Adipocyte (in vitro differentiated cells): ENCODE results near the gene TAS2R8.
"Not testable (repeated sequence)": the region's sequence is repeated elsewhere in the genome, so short reads cannot be mapped to it uniquely, and the experiment has no call there.

Experiments
- DNase-seq: peaks from one replicate; pipeline ENCODE4 v3.0.0-alpha.2; 2015; ENCODE audit warnings: low read depth
- H3K27me3 ChIP-seq: replicated peaks from 2 replicates; pipeline ENCODE4 v1.7.0; 2013; ENCODE audit warnings: mild to moderate bottlenecking, low read length, moderate library complexity; ENCODE audit not compliant: control insufficient read depth, insufficient read depth
- H3K36me3 ChIP-seq: 2 replicates; pipeline ENCODE4 v1.7.0; 2013; ENCODE audit warnings: low read length, mild to moderate bottlenecking, moderate library complexity; ENCODE audit not compliant: control insufficient read depth, insufficient read depth, severe bottlenecking
- H3K4me1 ChIP-seq: 2 replicates; pipeline ENCODE4 v1.7.0; 2013; ENCODE audit warnings: mild to moderate bottlenecking, low read length, moderate library complexity; ENCODE audit not compliant: control insufficient read depth, insufficient read depth
- H3K4me3 ChIP-seq: 2 replicates; pipeline ENCODE4 v1.7.0; 2013; ENCODE audit warnings: mild to moderate bottlenecking, low read length, moderate library complexity
- H3K9ac ChIP-seq: 2 replicates; pipeline ENCODE4 v1.7.0; 2013; ENCODE audit warnings: mild to moderate bottlenecking, low read length, moderate library complexity
- H3K9me3 ChIP-seq: 2 replicates; pipeline ENCODE4 v1.7.0; 2013; ENCODE audit warnings: mild to moderate bottlenecking, low read length, moderate library complexity; ENCODE audit not compliant: control insufficient read depth

TAS2R8 gene

DNA sequence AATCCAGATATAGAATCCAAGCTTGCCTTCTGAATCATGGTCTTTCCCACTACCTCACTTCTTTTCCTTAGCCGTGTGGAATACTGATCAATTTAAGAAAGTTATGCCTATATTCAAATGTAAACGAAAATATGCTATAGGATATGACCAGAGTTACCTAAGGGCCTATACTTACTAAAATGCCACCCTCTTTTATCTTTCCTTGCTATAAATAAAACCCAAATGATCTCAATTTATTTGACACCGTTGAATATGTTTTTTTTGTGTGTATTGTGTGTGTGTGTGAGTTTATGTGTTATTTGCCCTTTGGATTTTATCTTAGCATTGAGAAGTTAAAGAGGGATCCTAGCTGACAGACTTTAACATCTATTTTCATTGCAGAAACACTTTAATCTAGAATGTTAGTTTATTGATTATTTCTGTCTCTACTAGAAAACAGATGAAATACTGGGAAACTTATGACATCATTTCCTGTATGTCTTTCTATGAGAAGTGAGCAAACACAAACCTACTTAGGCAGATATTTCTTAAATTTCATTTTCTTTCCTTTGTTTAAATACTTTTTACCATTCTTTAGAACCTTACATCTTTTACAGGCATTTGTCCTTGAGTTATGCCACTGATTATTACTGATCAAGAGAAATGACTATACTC lies 4.9 kb upstream of the TAS2R8 start:
- Histone ChIP-seq H3K9me3 (no peaks in the 10 kb centered on the region), H3K27me3 (no peaks in the 10 kb centered on the region), H3K4me1 (no peaks in the 10 kb centered on the region), H3K9ac (no peak overlapping the region), H3K36me3 (no peaks in the 10 kb centered on the region), H3K4me3 (no peak overlapping the region)
- DNase-seq: no peak

DNA sequence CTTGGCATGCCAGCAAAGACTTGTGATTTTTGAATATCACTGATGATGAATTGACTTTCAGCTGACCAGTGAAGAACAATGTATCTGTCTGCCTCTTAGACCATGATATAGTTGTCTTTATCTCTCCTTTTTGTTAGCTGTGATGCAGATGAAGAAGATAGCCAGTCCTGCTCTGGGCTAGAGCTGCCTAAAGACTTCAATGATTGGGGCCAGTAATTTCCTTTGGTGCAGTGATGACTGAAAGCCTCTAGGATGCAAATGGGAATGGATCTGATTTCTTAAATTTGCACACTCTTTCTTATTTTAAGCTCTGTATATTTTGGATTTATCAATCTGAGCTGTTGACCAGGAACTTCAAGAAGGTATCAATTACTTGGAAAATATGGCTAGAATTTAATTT lies 3.0 kb upstream of the TAS2R8 start, which contains the start of gene TAS2R9:
Gene TAS2R9 (minus strand): TSS at position 101 of the 400 bp plus-strand sequence. CDS start 93 bp downstream, at position 8.
- DNase-seq: no peak
- no peaks in the 10 kb centered on the region for H3K9me3 ChIP-seq
- no peaks in the 10 kb centered on the region for H3K4me1 ChIP-seq
- no peaks in the 10 kb centered on the region for H3K36me3 ChIP-seq
- H3K27me3 ChIP-seq: no peaks in the 10 kb centered on the region
- no peak within 1 kb of the TSS for H3K9ac ChIP-seq
- no peak within 1 kb of the TSS for H3K4me3 ChIP-seq

DNA sequence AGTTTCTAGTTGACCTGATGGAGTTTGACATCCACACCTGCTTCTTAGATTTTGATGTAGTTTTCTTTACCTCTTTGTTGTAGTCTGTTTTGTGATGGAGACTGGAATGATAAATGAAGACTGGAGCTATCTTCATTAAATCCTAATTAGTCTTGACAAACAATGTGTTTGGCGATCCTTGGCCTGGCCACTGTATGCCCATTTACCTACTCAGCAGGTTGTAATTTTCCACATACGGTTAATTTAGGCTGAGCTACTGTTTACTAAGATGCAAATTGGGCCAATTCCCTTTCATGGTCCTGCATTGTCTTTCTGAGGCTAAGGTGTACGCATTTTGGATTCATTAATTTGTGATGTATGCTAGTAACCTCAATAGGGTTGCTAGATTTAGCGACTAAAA lies 4.5 kb downstream of the TAS2R8 start, which contains the start of gene TAS2R7:
Gene TAS2R7 (minus strand): TSS at position 41 of the 400 bp plus-strand sequence. CDS start 57 bp downstream, outside the sequence.
- no peak within 1 kb of the TSS for H3K9ac ChIP-seq
- H3K27me3 ChIP-seq: peaks cover 9% of the 10 kb centered on the region
- DNase-seq: no peak
- no peaks in the 10 kb centered on the region for H3K4me1 ChIP-seq
- no peak within 1 kb of the TSS for H3K4me3 ChIP-seq
- no peaks in the 10 kb centered on the region for H3K9me3 ChIP-seq
- H3K36me3 ChIP-seq: no peaks in the 10 kb centered on the region

DNA sequence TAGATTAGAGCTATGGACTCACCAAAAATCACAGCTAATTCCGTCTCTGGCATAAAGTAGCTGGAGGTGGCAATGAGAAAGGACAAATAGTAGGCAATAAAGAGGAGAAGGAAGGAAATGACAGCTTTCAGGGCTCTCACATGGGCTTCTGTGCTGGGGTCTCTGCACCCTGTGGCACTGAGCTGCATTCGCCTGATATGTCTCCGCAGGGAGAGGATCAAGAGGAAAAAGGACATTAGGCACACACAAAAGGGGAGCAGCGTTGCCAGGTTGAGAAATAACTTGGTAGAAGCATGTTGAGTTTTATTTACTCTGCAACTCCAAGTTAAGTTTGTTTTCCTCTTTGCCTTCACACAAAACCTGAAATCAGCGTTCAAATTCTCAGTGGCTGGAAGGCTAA lies 5.3 kb downstream of the TAS2R8 start:
- Histone ChIP-seq H3K4me1 (no peaks in the 10 kb centered on the region), H3K9me3 (no peaks in the 10 kb centered on the region), H3K4me3 (no peak overlapping the region), H3K36me3 (no peaks in the 10 kb centered on the region), H3K27me3 (peaks cover 9% of the 10 kb centered on the region), H3K9ac (no peak overlapping the region)
- DNase-seq: no peak

DNA sequence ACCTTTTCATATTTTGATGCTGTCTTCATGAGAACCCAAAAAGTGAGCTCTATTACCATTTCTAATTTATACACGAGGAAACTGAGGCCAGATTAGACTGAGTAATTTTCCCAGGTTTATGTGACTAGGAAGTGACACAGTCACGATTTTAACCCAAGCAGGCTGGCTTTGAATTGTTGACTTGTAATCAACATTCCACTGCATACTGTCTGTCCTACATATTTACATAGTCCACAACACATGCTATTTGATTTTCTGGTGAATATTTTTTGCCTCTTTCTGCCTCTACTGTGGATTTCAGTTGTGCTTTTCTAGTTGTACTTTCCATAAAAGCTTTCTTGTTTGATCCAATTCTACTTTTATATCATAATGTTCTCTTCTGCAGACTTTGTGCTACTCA lies 12.9 kb downstream of the TAS2R8 start:
- no peak overlapping the region for H3K9ac ChIP-seq
- DNase-seq: no peak
- H3K9me3 ChIP-seq: no peaks in the 10 kb centered on the region
- H3K27me3 ChIP-seq: no peaks in the 10 kb centered on the region
- H3K4me3 ChIP-seq: no peak overlapping the region
- H3K4me1 ChIP-seq: no peaks in the 10 kb centered on the region
- H3K36me3 ChIP-seq: no peaks in the 10 kb centered on the region

DNA sequence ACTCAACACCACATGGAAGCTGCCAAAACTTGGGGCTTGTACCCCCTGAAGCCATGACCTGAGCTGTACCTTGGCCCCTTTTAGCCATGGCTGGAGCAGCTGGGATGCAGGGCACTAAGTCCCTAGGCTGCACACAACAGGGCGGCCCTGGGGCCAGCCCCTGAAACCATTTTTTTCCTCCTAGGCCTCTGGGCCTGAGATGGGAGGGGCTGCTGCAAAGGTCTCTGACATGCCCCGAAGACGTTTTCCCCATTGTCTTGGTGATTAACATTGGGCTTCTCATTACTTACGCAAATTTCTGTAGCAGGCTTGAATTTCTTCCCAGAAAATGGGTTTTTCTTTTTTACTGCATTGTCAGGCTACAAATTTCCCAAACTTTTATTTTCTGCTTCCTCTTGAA lies 15.3 kb downstream of the TAS2R8 start:
- not testable (repeated sequence) for H3K9me3 ChIP-seq, H3K4me1 ChIP-seq, H3K27me3 ChIP-seq, H3K4me3 ChIP-seq, H3K36me3 ChIP-seq, DNase-seq, H3K9ac ChIP-seq

DNA sequence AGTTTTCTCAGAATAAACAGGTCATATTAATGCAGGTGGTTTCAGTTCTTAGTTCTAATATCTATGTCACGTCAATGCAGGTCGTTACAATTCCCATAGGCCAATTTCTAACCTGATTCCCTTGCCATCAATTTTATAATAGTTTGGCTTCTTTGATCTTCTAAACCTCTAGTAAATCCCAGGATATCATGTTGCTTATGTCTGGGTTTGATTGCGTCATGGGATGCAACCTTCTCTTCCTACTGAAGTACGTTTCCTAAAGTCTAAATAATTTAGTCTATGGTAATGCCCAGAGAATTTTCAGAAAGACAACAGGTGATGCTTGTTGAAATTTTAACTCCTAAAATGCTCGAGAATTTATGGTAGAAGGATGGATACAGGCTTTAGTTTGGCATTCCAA lies 23.8 kb downstream of the TAS2R8 start:
- no peaks in the 10 kb centered on the region for H3K4me1 ChIP-seq
- peak; percentile 15 for DNase-seq
- no peak overlapping the region for H3K9ac ChIP-seq
- H3K4me3 ChIP-seq: no peak overlapping the region
- H3K27me3 ChIP-seq: no peaks in the 10 kb centered on the region
- H3K36me3 ChIP-seq: no peaks in the 10 kb centered on the region
- no peaks in the 10 kb centered on the region for H3K9me3 ChIP-seq

DNA sequence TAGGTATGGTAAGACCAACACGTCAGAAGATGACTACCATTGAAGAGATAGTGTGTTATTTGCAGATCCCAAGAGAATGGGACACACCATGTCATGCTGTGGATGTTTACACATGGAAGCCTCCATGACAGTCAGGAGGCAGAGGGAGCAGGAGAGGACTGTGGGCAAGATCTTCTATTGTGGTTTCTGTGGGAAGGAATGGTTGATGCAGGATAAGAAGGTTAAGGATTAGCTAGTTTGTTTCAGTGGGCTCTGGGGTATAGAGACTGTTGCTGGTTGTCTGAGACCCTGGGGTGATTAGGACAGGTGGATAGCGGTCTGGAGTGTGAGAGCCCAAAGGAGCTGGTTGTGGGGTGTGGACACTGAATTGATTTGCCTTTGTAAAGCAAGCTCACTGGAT lies 28.0 kb downstream of the TAS2R8 start:
- Histone ChIP-seq H3K27me3 (no peaks in the 10 kb centered on the region), H3K4me3 (no peak overlapping the region), H3K9me3 (no peaks in the 10 kb centered on the region), H3K36me3 (no peaks in the 10 kb centered on the region), H3K4me1 (no peaks in the 10 kb centered on the region), H3K9ac (no peak overlapping the region)
- DNase-seq: no peak

DNA sequence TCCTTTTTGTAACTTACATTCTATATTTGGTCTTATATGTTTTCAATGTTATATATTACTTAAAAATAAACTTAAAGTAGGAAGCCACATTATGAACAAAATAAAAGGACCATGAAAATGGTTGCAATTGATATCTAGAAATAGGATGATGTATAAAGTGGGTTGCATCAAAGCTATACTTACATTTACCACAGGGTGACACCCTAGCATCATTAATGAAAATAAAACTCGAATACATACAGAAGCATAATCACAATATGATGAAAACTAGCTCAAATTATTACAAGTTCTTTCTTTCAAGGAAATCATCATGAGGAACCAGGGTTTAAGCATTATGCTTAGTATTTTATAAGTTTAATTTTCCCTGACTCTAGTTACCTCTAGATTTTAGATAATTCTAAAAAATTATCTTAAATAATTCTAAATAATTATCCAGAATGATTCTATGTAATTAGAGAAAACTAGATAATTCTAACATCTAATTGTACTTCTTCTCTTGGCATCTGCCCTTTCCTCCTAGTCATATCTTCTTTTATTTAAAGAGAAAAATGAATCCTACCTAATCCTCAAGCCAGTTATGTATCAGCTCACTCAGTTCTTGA lies 35.9 kb downstream of the TAS2R8 start:
- DNase-seq: peak; percentile 77
- Histone ChIP-seq H3K9ac (no peak overlapping the region), H3K27me3 (peaks cover 45% of the 10 kb centered on the region), H3K36me3 (no peaks in the 10 kb centered on the region), H3K4me1 (no peaks in the 10 kb centered on the region), H3K4me3 (no peak overlapping the region), H3K9me3 (no peaks in the 10 kb centered on the region)

DNA sequence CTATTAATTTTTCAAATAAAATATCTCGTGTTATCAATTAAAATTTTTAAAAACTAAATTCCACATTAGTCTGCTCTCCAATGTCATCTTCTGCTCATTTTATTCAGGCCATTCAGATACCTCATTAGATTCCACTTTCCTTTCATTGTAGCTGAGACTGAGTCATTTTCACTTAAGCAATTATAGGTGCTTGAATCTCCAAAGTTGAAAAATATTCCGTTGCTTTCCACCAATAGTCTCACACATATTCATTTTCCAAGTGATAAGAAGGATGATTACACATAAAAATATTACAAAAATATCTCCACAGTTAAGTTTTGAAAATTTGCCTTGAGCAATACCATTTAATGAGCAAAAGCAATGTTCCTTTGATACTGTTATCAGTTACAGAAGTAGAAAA lies 47.4 kb downstream of the TAS2R8 start:
- Histone ChIP-seq H3K9me3 (peaks cover 30% of the 10 kb centered on the region), H3K4me1 (no peaks in the 10 kb centered on the region), H3K4me3 (no peak overlapping the region)

DNA sequence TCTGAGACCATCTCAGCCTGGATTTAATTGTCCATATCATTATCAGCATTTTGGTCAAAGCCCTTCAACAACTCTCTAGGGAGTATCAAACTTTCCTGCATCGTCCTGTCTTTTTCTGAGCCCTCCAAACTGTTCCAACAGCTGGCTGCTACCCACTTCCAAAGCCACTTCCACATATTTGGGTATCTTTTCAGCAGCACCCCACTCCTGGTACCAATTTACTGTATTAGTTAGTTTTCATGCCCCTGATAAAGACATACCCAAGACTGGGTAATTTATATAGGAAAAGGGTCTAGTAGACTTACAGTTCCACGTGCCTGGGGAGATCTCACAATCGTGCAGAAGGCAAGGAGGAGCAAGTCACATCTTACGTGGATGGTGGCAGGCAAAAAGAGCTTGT lies 50.9 kb downstream of the TAS2R8 start:
- Histone ChIP-seq H3K4me1 (no peaks in the 10 kb centered on the region), H3K4me3 (no peak overlapping the region), H3K27me3 (peaks cover 4% of the 10 kb centered on the region), H3K9me3 (peaks cover 21% of the 10 kb centered on the region), H3K9ac (no peak overlapping the region), H3K36me3 (no peaks in the 10 kb centered on the region)
- DNase-seq: no peak

More for the DNA sequence above, 47.4 kb downstream of the TAS2R8 start:
- H3K9ac ChIP-seq: no peak overlapping the region
- H3K27me3 ChIP-seq: peaks cover 10% of the 10 kb centered on the region
- H3K36me3 ChIP-seq: no peaks in the 10 kb centered on the region
- DNase-seq: no peak
